Right lobe of liver (tissue), 4 donors: ENCODE measurements around the gene MEGF8.
"Not testable (repeated sequence)": the region's sequence is repeated elsewhere in the genome, so short reads cannot be mapped to it uniquely, and the experiment has no call there.

ENCODE experiments used
- POLR2A ChIP-seq: fragments of 450-650 bp; IDR thresholded peaks from one replicate; pipeline ENCODE4 v1.6.1; 2017; ENCODE audit warnings: antibody characterized with exemption, mild to moderate bottlenecking
- TF ChIP-seq, protein P1 (sequence below), 4 donors: fragments of 200-600 bp in 3 of 4; fragments of 450-650 bp in 1 of 4; IDR thresholded peaks; one replicate each; pipeline versions ENCODE4 v1.5.1 to v1.8.0; 2016 to 2022; ENCODE audit warnings: antibody characterized with exemption in 4 of 4, mild to moderate bottlenecking in 2 of 4
- donor health status: DM: no; HTN: no; CAD: no.
- donor health status: DM: no; HTN: no; CAD: no.
- donor health status: DM: no; HTN: yes; CAD: no.

DNA sequence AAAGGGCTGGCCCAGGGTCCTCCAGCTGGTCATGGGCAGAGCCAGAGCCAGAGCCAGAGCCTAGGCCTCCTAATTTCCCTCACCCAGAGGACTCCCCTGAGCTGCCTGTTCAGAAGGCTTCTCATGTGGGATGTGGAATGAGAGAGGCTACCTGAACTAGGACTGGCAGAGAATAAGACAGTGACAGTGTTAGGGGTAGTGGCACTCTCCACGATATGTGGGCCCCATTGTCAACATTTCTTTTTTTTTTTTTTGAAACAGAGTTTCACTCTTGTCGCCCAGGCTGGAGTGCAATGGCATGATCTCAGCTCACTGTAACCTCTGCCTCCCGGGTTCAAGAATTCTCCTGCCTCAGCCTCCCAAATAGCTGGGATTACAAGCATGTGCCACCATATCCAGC is 5.9 kb downstream of the MEGF8 start:
- not testable (repeated sequence) for TF ChIP-seq POLR2A
- TF ChIP-seq, protein P1, sequence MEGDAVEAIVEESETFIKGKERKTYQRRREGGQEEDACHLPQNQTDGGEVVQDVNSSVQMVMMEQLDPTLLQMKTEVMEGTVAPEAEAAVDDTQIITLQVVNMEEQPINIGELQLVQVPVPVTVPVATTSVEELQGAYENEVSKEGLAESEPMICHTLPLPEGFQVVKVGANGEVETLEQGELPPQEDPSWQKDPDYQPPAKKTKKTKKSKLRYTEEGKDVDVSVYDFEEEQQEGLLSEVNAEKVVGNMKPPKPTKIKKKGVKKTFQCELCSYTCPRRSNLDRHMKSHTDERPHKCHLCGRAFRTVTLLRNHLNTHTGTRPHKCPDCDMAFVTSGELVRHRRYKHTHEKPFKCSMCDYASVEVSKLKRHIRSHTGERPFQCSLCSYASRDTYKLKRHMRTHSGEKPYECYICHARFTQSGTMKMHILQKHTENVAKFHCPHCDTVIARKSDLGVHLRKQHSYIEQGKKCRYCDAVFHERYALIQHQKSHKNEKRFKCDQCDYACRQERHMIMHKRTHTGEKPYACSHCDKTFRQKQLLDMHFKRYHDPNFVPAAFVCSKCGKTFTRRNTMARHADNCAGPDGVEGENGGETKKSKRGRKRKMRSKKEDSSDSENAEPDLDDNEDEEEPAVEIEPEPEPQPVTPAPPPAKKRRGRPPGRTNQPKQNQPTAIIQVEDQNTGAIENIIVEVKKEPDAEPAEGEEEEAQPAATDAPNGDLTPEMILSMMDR (IDR thresholded peaks at IDR 0.05) = not testable (repeated sequence)
